GOT3 (cell line): Measurements from ENCODE around the gene PLXND1.
"Not testable (repeated sequence)": the region's sequence is repeated elsewhere in the genome, so short reads cannot be mapped to it uniquely, and the experiment has no call there.

Experiments used
- DNase-seq: peaks from one replicate; lab custom pipeline; 2025; ENCODE audit warnings: mixed read lengths; lab: John Stamatoyannopoulos, UW

Gene PLXND1

DNA sequence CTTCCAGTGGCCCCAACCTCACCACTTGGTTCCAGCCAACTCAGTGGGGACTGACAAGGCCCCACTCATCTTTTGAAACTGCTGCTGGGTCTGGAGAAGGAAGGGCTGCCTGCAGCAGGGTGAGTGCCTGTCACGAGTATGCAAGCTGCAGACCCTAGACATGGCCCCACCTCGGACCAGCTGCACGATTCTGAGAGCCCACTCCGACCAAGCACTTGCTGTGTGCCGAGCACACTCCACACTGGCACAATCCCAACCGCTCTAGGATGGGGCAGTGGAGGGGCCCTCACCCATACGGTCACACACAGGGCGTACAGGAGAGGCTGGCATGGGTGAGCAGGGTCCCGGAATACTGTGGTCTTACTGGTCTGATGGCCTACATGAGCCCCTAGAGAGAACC is 8.0 kb upstream of the PLXND1 start:
- DNase-seq, result no peak

DNA sequence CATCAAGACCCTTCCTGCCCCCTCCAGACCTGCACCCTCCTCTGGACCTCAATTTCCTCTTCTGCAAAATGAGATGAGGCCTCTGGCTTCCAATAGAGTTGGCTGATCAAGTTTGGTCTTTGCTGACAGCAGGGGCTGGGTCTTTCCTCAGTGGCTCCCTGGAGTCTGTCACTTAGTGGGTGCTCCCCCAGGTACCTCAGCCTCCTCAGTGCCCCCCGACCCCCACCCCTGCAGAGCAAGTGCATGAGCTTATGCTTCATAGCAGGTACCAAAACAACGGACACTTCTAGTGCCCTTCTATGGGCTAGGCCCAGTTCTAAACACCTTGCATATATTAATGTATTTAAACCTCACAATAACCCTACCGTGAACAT is 6.9 kb upstream of the PLXND1 start:
- DNase-seq, result no peak

DNA sequence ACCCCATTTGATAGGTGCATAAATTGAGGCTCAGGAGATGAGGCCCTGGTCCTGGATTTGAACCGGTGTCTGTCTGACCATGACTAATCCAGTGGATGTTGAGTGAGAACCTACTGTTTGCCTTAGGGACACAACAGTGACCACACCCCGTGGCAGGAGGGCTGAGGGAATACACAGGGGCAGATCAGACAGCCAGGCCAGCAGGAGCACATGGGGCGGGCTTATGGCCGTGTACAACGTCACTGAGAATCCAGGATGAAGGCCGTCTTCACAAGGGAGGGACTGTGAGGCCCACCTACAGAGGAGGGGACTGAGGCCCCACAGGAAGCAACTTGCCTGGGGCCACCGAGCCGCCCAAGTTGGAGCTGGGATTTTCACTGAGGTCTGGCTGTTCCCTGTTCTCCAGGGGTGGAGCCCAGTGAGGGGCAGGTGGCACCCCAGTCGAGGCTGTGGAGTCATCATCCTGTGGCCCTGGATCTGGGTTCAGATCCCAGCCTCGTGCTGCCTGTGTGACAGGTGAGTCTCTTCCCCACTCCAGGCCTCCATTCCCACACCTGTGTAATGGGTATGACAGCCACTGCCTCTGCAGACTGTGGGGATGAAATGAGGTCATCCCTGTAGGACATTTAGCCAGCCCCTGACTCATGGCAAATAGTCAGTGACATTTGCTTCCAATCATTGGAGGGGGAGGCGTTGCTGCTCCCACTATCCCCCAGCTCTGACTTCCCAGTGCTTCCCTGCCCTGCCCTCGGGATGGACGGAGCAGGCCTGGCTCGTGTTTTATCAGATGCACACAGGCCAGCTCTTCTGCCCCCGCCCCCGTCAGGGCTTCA is 6.3 kb upstream of the PLXND1 start:
- DNase-seq, result no peak

DNA sequence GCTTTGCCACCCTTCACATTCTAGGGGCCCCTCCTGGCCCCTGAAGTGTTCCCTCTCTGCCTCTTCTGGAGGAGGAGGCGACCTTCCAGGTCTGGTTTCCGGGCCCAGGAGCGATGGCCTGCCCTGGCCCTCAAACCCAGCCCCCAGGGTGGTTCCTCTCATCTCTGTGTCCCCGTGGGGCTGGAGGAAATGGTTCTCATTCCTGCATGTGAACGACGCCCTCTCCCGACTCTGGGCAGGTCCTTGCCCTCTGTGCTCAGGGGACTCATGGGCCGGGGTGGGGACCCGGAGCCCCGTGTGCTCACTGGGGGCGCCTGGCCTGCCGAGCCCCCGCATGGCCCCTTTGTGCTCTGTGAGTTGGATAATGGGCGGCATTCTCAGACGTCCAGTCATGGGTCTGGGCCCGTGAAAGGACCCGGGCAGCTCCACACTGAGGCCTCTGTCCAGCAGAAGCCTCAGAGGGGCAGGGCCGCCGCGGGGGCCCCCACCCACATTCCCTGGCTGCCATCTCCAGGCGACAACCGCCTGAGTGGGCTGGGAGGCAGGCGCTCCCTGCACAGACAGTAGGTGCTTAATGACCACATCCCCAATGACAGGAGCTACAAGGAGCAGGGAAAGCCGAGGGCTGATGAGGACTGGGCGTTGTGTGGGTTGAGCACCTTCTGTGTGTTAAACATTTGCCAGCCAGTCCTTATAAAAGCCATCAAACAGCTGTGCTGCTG is 5.5 kb upstream of the PLXND1 start:
- no peak for DNase-seq

DNA sequence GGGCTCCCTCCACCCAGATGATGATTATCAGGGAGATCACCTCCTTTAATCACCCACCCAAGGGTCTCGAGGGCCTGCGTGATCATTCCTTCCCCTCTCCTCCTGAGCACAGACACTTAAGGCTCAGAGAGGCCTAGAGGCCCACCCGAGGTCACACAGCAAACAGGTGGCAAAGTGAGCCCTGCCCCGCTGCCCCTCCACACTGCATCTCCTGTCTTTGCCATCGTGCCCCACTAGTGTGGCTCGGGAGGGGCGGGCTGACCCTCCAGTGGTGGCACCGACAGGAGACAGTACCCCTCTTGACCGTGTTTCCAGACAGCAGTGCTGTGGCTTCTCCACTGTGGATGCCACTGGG is 4.9 kb upstream of the PLXND1 start:
- DNase-seq, result no peak

DNA sequence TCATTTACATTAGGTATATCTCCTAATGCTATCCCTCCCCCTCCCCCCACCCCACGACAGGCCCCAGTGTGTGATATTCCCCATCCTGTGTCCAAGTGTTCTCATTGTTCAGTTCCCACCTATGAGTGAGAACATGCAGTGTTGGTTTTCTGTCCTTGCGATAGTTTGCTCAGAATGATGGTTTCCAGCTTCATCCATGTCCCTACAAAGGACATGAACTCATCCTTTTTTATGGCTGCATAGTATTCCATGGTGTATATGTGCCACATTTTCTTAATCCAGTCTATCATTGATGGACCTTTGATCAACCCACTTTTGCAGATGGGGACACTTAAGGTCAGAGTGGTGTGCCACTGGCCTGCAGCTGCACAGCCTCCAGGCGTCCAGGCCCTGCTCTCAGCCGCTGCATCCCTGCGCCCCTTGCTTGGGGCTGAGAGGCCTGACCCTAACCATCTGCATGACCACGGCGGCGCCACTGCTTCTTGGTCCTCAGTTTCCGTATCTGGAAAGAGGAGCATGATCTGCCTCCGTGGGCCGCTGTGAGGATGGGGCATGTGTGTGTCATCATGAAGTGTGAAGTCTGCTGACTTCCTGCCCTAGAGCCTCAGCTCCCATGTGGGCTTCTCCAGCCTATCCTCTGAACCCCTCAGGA is 4.4 kb upstream of the PLXND1 start:
- DNase-seq, result not testable (repeated sequence)

DNA sequence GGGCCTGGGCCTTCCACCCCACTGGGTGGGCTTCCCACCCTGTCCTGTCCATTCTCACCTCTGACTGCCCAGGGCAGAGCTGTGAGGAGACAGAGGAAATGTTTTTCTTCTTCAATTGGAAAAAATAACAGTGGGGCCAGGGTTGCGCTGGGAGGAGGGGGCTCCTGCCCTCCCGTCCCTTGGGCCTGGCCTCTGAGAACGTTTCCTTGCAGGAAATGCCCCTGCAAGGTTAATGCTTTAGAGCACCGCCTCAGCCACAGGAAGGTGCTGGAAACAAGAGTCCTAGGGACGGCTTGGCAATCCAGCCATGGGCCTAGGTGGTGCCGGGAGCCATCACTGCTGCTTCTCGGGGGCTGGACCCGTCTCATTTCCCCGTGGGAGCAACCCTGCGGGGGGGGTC is 3.8 kb upstream of the PLXND1 start:
- DNase-seq, result no peak

DNA sequence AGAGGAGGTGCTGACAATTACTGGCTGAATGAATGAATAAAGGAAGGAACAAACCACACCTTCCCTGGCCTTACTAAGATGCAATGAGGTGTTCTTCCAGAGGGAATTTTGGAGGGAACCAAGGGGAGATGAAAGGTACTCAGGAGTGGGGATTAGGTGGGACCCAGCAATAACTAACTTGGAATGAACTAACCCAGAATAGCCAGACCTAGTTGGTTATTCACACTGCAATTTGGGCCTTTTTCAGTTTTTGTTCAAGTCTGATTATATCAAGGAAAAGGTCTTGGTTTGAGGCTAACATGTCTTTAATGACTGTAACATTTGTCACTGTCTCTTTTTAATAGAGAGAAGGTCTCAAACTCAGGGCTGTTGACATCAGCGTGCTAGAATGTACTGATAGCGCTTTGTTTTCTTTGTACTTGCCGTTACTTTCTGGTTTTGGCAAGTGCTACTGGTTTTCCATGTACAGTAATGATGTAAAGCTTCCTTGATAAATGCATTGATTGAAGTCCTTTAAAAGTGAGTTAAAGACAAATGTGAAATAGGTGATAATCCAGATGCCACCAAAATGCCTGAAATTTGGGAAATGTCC is 3.2 kb upstream of the PLXND1 start:
- DNase-seq, result no peak

DNA sequence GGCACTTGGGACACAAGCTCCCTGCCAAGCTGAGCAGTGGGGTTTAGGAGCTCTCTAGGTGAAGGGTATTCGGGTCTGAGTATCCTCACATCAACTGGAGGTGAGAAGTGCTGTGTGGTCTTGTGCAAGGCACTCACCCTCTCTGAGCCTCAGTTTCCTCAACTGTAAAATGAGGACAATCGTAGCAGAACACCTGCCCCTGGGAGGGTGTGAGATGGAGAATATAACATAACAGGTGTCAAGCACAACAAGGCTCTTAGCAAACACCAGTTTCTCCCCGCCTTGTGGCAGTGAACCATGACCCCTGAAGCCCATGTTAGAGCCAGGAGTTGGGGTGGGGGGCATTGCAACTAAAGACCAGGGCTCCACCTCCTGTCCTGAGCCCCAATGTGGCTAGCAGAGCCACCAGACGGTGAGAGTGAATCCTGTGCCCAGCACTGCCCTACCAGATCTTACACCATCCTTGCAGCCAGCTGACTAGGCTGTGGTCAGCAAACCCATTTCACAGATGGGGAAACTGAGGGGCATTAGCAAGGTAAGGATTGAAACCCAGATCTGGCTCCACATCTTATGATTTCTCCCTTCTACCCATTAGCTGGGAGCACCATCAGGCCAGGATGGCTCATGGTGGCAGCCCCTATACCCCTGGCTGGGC is 2.6 kb upstream of the PLXND1 start:
- no peak for DNase-seq

DNA sequence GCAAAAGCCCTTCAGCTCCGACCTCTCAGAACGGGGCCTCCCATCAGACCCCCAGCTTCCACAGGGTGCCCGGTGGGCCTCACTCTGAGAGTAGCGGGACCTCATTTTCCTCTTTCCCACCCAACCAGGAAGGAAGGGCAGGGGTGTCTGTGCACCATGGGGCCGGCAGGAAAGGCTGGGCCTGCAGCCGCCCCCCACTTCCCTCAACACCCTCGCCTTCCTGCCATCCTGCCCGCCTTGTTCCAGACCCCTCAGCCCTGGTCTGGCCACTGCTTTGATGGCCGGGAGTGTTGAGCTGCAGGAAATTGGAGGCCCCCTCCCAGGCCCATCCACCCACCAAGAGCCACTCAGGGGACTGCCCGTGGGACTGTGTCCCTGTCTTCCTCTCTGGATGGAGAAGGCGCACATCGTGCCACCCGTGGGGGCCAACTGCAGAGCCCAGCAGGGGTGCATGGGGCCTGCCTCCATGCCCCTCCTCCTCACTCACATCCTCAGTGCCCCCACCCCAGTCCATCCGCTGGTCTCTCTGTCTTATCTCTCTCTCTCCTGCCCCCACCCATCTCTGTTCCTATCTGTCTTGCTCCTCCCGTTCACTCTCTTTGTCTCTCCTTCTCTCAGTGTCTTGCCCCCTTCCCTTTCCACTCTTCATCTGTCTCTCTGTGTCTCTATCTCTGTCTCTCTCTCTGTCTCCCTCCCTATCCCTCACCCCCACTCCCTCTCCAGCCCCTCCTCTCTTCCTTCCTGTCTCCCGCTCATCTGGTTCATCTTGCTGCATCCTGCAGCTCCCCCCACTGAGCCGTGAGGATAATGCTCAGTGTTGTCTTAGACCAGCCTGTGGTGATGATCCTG is 1.8 kb upstream of the PLXND1 start:
- no peak for DNase-seq

DNA sequence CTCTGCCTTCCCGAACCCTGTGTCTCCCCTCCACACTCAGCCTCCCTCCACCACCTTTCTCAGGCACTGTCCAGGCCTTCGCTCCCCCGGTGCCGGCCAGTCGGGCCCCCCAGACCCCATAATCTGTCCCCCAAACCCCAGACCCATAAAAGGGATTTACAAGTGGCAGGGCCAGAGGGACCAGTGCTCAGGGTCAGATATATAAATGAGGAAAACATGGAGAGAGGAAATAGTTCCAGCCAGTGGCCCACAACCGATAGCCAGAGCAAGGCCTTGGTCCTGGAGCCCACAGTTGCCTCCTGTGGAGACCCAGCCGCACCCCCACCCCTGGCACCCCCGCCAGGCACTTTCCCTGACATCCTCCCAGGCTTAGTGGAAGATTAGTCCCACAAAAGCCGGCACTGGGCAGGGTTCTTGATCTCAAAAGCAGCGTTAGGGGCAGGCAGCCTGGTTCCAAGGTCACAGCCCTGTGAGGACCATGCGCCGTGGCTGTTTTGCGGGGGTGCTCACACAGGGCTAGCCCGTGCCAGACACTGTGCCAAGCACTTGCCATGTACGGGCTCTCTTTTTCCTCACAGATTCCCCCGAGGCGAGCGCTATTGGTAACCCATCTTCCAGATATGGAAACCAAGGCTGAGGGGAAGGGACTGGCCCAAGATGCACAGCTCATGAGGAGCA is 1.1 kb upstream of the PLXND1 start:
- DNase-seq, result no peak

DNA sequence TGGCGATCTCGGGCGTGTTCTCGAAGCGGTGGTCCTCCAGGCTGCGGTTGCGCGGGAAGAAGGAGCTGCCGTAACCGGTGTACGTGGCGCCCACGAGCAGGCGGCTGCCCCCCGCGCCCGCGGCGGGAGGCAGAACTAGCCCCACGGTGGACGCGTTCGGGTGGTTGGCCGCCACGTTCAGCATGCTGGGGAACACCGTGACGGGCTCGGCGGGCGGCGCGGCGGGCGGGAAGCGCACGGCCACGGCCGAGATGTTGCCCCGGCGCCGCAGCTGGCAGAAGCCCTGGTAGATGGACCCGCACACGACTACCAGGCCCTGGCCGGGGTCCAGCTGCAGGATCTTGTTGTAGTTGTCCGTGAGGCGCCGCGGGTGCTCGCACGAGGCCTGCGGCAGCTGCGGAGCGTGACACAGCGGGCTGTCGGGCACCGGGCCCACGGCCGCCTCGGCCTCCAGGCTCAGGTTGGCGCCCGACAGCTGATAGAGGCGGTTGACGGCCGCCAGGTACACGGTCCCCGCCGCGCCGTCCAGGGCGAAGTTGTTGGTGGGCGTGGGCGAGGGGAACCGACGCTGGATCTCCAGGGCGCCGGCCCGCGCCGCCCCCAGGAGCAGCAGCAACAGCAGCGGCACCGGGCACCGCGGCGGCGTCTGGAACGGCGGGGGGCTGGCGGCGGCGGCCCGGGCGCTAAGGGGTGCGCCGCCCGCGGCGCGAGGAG is 397 bp downstream of the PLXND1 start:
- DNase-seq, result no peak

DNA sequence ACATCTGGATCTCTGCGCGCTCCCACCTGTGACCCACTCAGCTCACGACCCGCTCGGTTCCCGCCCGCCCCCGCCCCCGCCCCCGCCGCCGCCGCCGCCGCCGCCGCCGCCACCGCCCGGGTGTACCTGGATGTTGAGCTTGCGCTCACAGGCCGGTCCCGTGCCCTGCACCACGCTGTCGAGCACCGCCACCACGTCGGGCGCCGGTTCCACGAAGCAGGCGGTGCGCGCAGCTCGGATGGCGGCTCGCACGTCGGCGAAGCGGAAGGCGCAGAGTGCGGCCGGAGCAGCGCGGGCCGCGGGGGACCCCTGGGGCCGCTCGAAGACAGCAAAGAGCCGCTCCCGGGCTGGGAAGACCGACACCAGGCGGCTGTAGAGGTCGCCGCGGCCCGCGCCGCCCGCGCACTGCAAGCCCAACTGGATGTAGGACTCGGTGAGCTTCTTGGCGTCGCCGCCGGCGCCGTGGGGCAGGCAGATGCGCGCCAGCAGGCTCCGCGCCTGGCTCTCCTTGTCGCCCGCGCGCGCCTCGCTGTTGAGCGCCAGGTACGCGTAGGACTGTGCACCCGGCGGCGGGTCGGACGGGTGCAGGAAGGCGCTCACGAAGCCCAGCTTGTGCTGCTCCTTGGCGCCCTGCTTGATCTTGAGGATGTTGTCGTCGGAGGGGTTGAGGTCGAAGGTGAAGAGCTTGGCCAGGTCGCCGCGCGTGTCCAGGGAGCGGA is 1.1 kb downstream of the PLXND1 start:
- DNase-seq, result no peak

DNA sequence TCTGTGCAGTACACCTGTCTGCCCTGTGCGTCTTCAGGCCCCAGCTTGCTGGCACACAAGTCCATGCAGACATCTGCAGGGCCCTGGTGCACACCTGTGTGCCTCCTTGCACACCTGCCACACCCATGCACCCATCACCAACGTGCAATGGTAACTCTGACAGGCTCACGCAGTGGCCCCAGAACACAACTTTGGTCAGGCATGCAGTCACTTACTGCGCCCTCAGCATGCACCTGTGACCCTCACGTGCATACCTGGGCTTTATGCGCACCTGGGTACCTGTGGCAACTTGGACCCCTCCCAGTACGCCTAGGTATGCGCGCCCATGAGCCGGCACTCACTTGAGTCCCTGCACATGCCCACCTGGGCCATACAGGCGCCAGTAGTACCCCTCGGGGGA is 1.7 kb downstream of the PLXND1 start:
- no peak for DNase-seq

DNA sequence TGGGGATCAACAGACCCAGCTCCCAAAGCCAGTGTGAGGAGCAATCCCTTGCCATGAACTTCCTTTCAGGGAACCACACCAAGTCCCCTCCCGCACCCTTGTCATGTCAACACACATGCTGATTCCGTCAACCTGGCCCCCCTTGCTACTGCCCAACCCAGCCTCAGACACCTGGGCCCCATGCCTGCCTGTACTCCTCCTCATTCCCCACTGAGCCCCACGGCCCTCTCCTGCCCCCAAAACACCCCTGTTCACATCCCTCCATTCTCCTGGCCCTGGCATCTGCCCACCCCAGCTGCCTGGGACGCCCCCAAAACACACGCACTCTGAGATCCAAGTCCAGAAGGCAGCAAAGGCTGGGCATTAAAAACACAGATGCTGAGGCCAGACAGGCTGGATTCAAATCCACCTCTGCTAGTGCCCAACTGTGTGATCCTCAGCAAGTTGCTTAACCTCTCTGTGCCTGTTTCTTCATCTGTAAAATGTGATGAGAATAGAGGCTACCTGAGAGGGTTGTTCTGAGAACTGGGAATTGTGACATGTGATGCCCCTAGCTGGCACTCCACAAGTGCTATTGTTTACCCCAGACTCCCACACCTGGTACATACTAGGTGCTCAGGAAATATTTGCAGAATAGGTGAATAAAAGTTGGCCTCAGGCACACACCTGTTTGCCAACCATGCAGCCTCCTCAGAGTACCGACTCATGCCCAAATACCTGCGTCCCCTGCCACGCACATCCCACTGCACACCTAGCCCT is 2.3 kb downstream of the PLXND1 start:
- no peak for DNase-seq

DNA sequence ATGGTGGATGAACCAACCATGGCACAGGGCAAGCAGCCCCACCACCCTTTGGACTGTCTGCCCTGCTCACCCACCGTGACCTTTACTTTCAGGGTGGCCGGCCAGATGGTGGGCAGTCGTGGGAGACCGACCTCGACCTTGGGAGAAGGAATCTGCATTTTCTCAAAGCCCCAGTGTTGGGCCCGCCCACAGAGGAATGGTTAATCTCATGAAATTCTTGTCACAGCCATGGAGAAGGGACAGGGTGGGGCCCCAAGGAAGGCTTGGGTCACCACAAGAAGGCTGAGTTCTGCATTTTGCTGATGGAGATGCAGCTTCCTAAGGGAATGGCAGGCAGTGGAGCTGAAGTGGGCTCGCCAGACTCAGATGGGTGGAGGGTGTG is 2.9 kb downstream of the PLXND1 start:
- DNase-seq, result no peak

DNA sequence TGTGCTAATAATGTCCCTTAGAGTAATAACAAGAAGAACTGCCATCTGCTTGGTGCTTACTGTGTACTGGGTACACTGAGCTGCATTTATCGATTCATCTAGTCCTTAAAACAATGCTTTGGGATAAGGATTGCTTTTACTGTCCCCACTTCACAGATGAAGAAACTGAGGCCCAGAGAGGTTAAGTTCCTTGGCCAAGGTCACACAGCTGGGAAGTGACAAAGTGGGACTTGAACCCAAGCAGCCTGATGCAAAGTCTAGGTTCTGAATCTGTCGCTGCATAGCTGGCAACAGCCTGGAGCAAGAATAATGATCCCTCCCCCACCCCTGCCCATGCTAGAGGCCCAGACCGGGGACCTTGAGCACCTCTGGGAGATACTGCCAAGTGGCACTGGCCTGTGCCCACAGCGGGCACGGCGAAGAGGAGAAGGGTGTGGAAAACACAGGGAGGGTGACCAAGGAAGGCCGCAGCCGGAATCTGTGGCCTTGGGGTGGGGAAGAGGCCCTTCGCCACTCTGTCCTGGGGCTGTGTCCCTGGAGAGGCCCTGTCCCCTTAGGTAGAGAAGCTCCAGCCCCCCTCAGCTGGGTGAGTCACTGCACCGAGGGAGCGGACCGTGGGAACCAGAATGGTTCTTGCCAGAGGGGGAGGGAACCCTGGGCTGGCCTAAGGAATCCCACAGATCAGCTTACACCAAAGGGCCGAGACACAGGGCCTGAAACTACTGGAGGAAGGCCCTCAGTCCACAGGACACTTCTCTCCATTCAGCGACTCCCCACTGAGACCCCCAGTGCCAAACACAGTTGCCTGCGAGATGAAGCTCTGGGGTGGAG is 3.5 kb downstream of the PLXND1 start:
- DNase-seq, result peak; percentile 23

DNA sequence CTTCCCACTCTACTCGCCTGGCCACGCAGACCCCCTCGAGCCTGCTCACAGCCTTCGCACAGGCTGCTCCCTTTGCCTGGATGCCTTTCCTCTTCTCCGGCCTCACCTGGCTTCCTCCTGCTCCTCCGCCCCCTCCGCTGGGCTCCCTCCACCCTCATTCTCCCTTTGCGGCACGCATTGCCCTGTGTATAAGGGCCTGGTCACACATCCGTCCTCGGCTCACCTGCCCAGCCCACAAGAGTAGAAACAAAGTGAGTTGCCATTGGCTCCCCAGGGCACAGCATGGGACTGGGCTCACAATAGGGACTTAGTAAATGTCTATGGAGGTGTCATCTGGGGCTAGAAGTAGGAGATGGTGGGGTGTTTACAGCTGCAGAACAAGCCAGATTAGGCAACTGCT is 4.2 kb downstream of the PLXND1 start:
- no peak for DNase-seq
